H1 (cell line): Measurements from ENCODE around the gene GYS2. TPM values are rescaled to one million over a fixed set of nuclear protein-coding genes. Genes with fewer than 3 reads are reported as not detected.

Experiments
- HDAC6 ChIP-seq: IDR thresholded peaks from one replicate; pipeline ENCODE4 v1.7.1; 2012; ENCODE audit warnings: low read depth, mild to moderate bottlenecking, inconsistent platforms, low read length, moderate library complexity
- KDM1A ChIP-seq: fragments of 200-600, 300-600 bp; sonication (generic); IDR thresholded peaks from 2 replicates; pipeline ENCODE4 v1.7.1; 2016; ENCODE audit warnings: mild to moderate bottlenecking, low read length, borderline replicate concordance
- TAF1 ChIP-seq: IDR thresholded peaks from 2 replicates; pipeline ENCODE4 v1.6.1; 2011; ENCODE audit warnings: mild to moderate bottlenecking, low read depth, low read length
- TAF7 ChIP-seq: optimal IDR thresholded peaks from 2 replicates; pipeline ENCODE3; 2011; ENCODE audit warnings: low read depth, mild to moderate bottlenecking, inconsistent platforms, low read length, moderate library complexity, borderline replicate concordance
- polyA plus RNA-seq, 7 experiments: library from polyadenylated mRNA; depleted of rRNA in 3 of 7; stranded (reverse) in 5 of 7; unstranded in 2 of 7; fragments of >200 nt in 5 of 7; fragments of 200-250 nt in 2 of 7; gene quantifications; 1 replicate in 5 of 7; 2 replicates in 1 of 7; 4 replicates in 1 of 7; pipeline versions ENCODE4 v1.2.1 to v1.2.3, GENCODE V29; 2011 to 2013; ENCODE audit warnings: missing spikeins in 2 of 7, mixed read lengths in 2 of 7
- total RNA-seq: library from RNA; stranded (reverse); fragmentation: NEBNext Ultra II Directional; extraction: Animal tissue kit (Norgen Biotek cat#: 25700); gene quantifications from 2 replicates; pipeline ENCODE4 v1.2.1, GENCODE V29; 2021

The GYS2 gene
- total and polyA plus RNA-seq, 2 of the 8 experiments (the other 6 are each of a cell fraction or from before 2014, with no cell fraction given): not detected

- TF ChIP-seq TAF1: no peak
- no peak for TF ChIP-seq HDAC6
- TF ChIP-seq KDM1A: no peak
- TF ChIP-seq TAF7: no peak
Measured at GRCh38 chr12:21528953-21529352, 75.7 kb downstream of the GYS2 start (continued).
